ENCODE measurements around the gene CYP27B1. TPM values are rescaled to one million over a fixed set of nuclear protein-coding genes. Genes with fewer than 3 reads are reported as not detected.

CYP27B1 gene
- total and polyA plus RNA-seq, 10 of the 15 experiments (the other 5 are each of a cell fraction or from before 2014, with no cell fraction given): 0.10 to 2.7 (median 1.1) TPM

GRCh38 chr12:57795354-57795753, 28.5 kb upstream of the CYP27B1 start:
- Histone ChIP-seq H3K9me3 (replicated peaks; ENCODE audit: control insufficient read depth, insufficient read depth, low read length) (no peaks in the 10 kb centered on the region), H4K20me1 (ENCODE audit: control insufficient read depth, insufficient read depth) (no peaks in the 10 kb centered on the region), H3K4me1 (ENCODE audit: control insufficient read depth, insufficient read depth, low read length) (no peaks in the 10 kb centered on the region), H2AFZ (ENCODE audit: control insufficient read depth, low read depth, low read length) (no peak overlapping the region), H3K4me3 (no peak overlapping the region), H3K36me3 (ENCODE audit: control insufficient read depth in 2 of 2, insufficient read depth in 2 of 2, low read length in 1 of 2) (peaks cover 7 to 28% of the 10 kb centered on the region in 2 experiments), H3K27me3 (replicated peaks in 1 of 2; ENCODE audit: control insufficient read depth in 2 of 2, insufficient read depth in 2 of 2, low read length in 1 of 2) (no peaks in the 10 kb centered on the region), H3K9ac (ENCODE audit: control insufficient read depth, insufficient read depth, low read length) (no peak overlapping the region), H3K79me2 (ENCODE audit: control insufficient read depth, insufficient read depth, low read length) (no peaks in the 10 kb centered on the region), H3K4me2 (ENCODE audit: control insufficient read depth, insufficient read depth) (no peak overlapping the region), H3K27ac (ENCODE audit: control insufficient read depth, insufficient read depth) (no peak overlapping the region)
- RAD21 ChIA-PET (ENCODE audit: unreplicated experiment): no interaction called here
- no TSS peak for BruUV-seq (replicated peaks)
- DNase-seq (ENCODE audit: low read depth, low spot score) (no peak), FAIRE-seq (no peak), ATAC-seq (no peak)
- intact Hi-C loops (cut with micrococcal nuclease; ENCODE audit: unreplicated experiment) (no loop called here), in situ Hi-C loops (cut with MboI) (no loop called here)
- POLR2A ChIA-PET: no interaction called here
- no peak for TF ChIP-seq MXI1 (IDR thresholded peaks at IDR 0.05; ENCODE audit: low read depth, low read length)
- TF ChIP-seq WRNIP1 (IDR thresholded peaks at IDR 0.05; ENCODE audit: borderline replicate concordance, low read depth, low read length): no peak
- TF ChIP-seq POLR2AphosphoS5 (IDR thresholded peaks at IDR 0.05; ENCODE audit: low read length): no peak
- SMC1A ChIA-PET (ENCODE audit: uncharacterized antibody, unreplicated experiment): no interaction called here
- CTCF ChIA-PET: no interaction called here
- 86% methylated on average over 6 of the region's 6 CpGs for WGBS (ENCODE audit: insufficient coverage, insufficient replicate concordance, low lambda C conversion rate, missing lambda C conversion rate)

- H4K20me1 ChIP-seq (ENCODE audit: control insufficient read depth, insufficient read depth): no peaks in the 10 kb centered on the region
- no peak overlapping the region for H3K4me3 ChIP-seq
- H2AFZ ChIP-seq (ENCODE audit: control insufficient read depth, low read depth, low read length): no peak overlapping the region
- intact Hi-C loops (cut with micrococcal nuclease; ENCODE audit: unreplicated experiment) (no loop called here), in situ Hi-C loops (cut with MboI) (no loop called here)
- no peak overlapping the region for H3K4me2 ChIP-seq (ENCODE audit: control insufficient read depth, insufficient read depth)
- H3K36me3 ChIP-seq (ENCODE audit: control insufficient read depth in 2 of 2, insufficient read depth in 2 of 2, low read length in 1 of 2): peaks cover 7 to 32% of the 10 kb centered on the region in 2 experiments
- H3K9ac ChIP-seq (ENCODE audit: control insufficient read depth, insufficient read depth, low read length): no peak overlapping the region
- ATAC-seq: no peak
- H3K9me3 ChIP-seq (replicated peaks; ENCODE audit: control insufficient read depth, insufficient read depth, low read length): no peaks in the 10 kb centered on the region
- ChIA-PET CTCF (interaction anchor here (0.9 to 3.3 kb wide), 5 partner anchors 9 to 112 kb away, joined by 3 to 14 read pairs (median 3); partner anchors contain the start of gene TSFM), RAD21 (ENCODE audit: unreplicated experiment) (interaction anchor here (1.0 kb wide), 1 partner anchor 111 kb away, joined by 3 read pairs; no protein-coding TSS in a partner anchor), POLR2A (no interaction called here), SMC1A (ENCODE audit: uncharacterized antibody, unreplicated experiment) (interaction anchor here (0.6 to 1.8 kb wide), 2 partner anchors 9 to 49 kb away, joined by 3 to 8 read pairs; no protein-coding TSS in a partner anchor)
- DNase-seq (ENCODE audit: low read depth, low spot score): no peak
- 50% methylated on average over 1 of the region's 1 CpG for WGBS (ENCODE audit: insufficient coverage, insufficient replicate concordance, low lambda C conversion rate, missing lambda C conversion rate)
- H3K27ac ChIP-seq (ENCODE audit: control insufficient read depth, insufficient read depth): no peak overlapping the region
- no peaks in the 10 kb centered on the region for H3K79me2 ChIP-seq (ENCODE audit: control insufficient read depth, insufficient read depth, low read length)
- no TSS peak for BruUV-seq (replicated peaks)
- no peaks in the 10 kb centered on the region for H3K27me3 ChIP-seq (replicated peaks in 1 of 2; ENCODE audit: control insufficient read depth in 2 of 2, insufficient read depth in 2 of 2, low read length in 1 of 2)
- H3K4me1 ChIP-seq (ENCODE audit: control insufficient read depth, insufficient read depth, low read length): no peaks in the 10 kb centered on the region
- no peak for FAIRE-seq
- TF ChIP-seq BMI1 (IDR thresholded peaks at IDR 0.05; ENCODE audit: borderline replicate concordance): no peak
- no peak for TF ChIP-seq ATF7 (IDR thresholded peaks at IDR 0.05; ENCODE audit: low read depth)
- TF ChIP-seq RAD51 (IDR thresholded peaks at IDR 0.05): no peak
- TF ChIP-seq NR2C2 (IDR thresholded peaks at IDR 0.05; ENCODE audit: borderline replicate concordance, control insufficient read depth, insufficient read length, low read depth): no peak
- no peak for TF ChIP-seq STAT1 (conservative IDR thresholded peaks at IDR 0.05)
- no peak for TF ChIP-seq PRDM15 (CRISPR knock-in tag; IDR thresholded peaks at IDR 0.05)
- TF ChIP-seq E2F8 (IDR thresholded peaks at IDR 0.05; ENCODE audit: low read depth, partially characterized antibody): no peak
- no peak for TF ChIP-seq CBX3 (IDR thresholded peaks at IDR 0.05; ENCODE audit: borderline replicate concordance, low read depth)
These were observed 27.0 kb upstream of the CYP27B1 start for GRCh38 chr12:57793920-57794319.

Data from GM12878 (cell line).